GM12892 (cell line): ENCODE measurements around the gene FRRS1L.

Experiments used
- POLR2A ChIP-seq: IDR thresholded peaks from 2 replicates; pipeline ENCODE4 v1.6.1; 2011; ENCODE audit warnings: low read depth, low read length, control low read depth
- POLR2AphosphoS5 ChIP-seq: IDR thresholded peaks from 2 replicates; pipeline ENCODE4 v1.6.1; 2011; ENCODE audit warnings: low read depth, low read length, control low read depth
- TAF1 ChIP-seq: IDR thresholded peaks from 2 replicates; pipeline ENCODE4 v1.6.1; 2011; ENCODE audit warnings: low read depth, mild to moderate bottlenecking, control low read depth, low read length, borderline replicate concordance

GRCh38 chr9:109088221-109088620 lies 78.8 kb downstream of the FRRS1L start:
- no peak for TF ChIP-seq POLR2A
- no peak for TF ChIP-seq POLR2AphosphoS5
- no peak for TF ChIP-seq TAF1
